Activated gamma-delta T cell (primary cell): ENCODE measurements around the gene GASK1A.

Source experiments
- DNase-seq: peaks from one replicate; lab custom pipeline; 2025; lab: John Stamatoyannopoulos, UW

The GASK1A gene

GRCh38 chr3:43013256-43013655 lies 34.1 kb downstream of the GASK1A start:
- DNase-seq = no peak

- no peak for DNase-seq
Measured at GRCh38 chr3:43013743-43014155, 34.6 kb downstream of the GASK1A start.

GRCh38 chr3:43014241-43014640 lies 35.1 kb downstream of the GASK1A start:
- DNase-seq = no peak

- DNase-seq = no peak
Measured at GRCh38 chr3:43014956-43015355, 35.8 kb downstream of the GASK1A start.

- DNase-seq = no peak
Measured at GRCh38 chr3:43015572-43015971, 36.5 kb downstream of the GASK1A start.

GRCh38 chr3:43015991-43016865 lies 37.1 kb downstream of the GASK1A start:
- DNase-seq = no peak

GRCh38 chr3:43017004-43017403 lies 37.9 kb downstream of the GASK1A start:
- no peak for DNase-seq

- no peak for DNase-seq
Measured at GRCh38 chr3:43017593-43018195, 38.6 kb downstream of the GASK1A start.

GRCh38 chr3:43018246-43018645 lies 39.1 kb downstream of the GASK1A start:
- DNase-seq = no peak

- no peak for DNase-seq
Measured at GRCh38 chr3:43019006-43019809, 40.1 kb downstream of the GASK1A start.

- DNase-seq = no peak
Measured at GRCh38 chr3:43019826-43020225, 40.7 kb downstream of the GASK1A start.

GRCh38 chr3:43021186-43021585 lies 42.1 kb downstream of the GASK1A start:
- no peak for DNase-seq

GRCh38 chr3:43022121-43022520 lies 43.0 kb downstream of the GASK1A start:
- DNase-seq = no peak

- DNase-seq = no peak
Measured at GRCh38 chr3:43023066-43023465, 44.0 kb downstream of the GASK1A start.

- DNase-seq = no peak
Measured at GRCh38 chr3:43023746-43024145, 44.6 kb downstream of the GASK1A start.

- no peak for DNase-seq
Measured at GRCh38 chr3:43024181-43024885, 45.2 kb downstream of the GASK1A start.

GRCh38 chr3:43025423-43025822 lies 46.3 kb downstream of the GASK1A start:
- no peak for DNase-seq

GRCh38 chr3:43028001-43028400 lies 48.9 kb downstream of the GASK1A start:
- DNase-seq = no peak

- DNase-seq = no peak
Measured at GRCh38 chr3:43028678-43029490, 49.8 kb downstream of the GASK1A start.

- no peak for DNase-seq
Measured at GRCh38 chr3:43030162-43030935, 51.2 kb downstream of the GASK1A start.
